HepG2 (cell line): ENCODE measurements around the gene PGS1. TPM values are rescaled to one million over a fixed set of nuclear protein-coding genes. Genes with fewer than 3 reads are reported as not detected.
A peak's percentile ranks its signal among the peaks of the same experiment; 100 is the strongest.
"Not testable (repeated sequence)": the region's sequence is repeated elsewhere in the genome, so short reads cannot be mapped to it uniquely, and the experiment has no call there.

Experiments used
- ATAC-seq: fragments of 200-7000 bp; cut with Tn5 transposase; 3 replicates; pipeline ENCODE4 v1.9.1; 2020; ENCODE audit warnings: mild to moderate bottlenecking, moderate library complexity
- BruUV-seq: library from RNA; stranded (reverse); fragments of 400-500 nt; replicated peaks from 2 replicates; lab custom pipeline; 2021; lab: Mats Ljungman, UMichigan
- CTCF ChIA-PET: fragments of 300-600 bp; formaldehyde crosslinking; extraction: SDS; loops from one replicate; lab custom pipeline; 2021; ENCODE audit warnings: low total read pairs, inconsistent platforms, low intra/inter-chr PET ratio; lab: Yijun Ruan, JAX
- POLR2A ChIA-PET: fragments of 350-600 bp; sonication (Branson Sonifier 250); formaldehyde crosslinking; loops from one replicate; lab custom pipeline; 2020; ENCODE audit warnings: antibody characterized with exemption, inconsistent platforms; lab: Yijun Ruan, JAX
- DNase-seq: peaks from one replicate; pipeline ENCODE4 v3.0.0-alpha.2; 2015; ENCODE audit warnings: low spot score
- FAIRE-seq: peaks from 3 replicates; lab custom pipeline; 2011; peaks lifted over from hg19 to GRCh38; lab: Jason Lieb, UNC
- H2AFZ ChIP-seq: one replicate; pipeline ENCODE4 v1.6.1; 2011; ENCODE audit warnings: low read length, inconsistent platforms
- H3K27ac ChIP-seq: fragments of 300-600 bp; 3 replicates; pipeline ENCODE4 v1.8.0; 2011; ENCODE audit warnings: mixed run types, mild to moderate bottlenecking, mixed read lengths, low read length, inconsistent platforms; ENCODE audit not compliant: insufficient read depth; ENCODE audit errors: extremely low read length
- H3K27me3 ChIP-seq, 2 experiments: fragments of 200-600 bp in 1 of 2; 2 replicates in 1 of 2; 3 replicates in 1 of 2; pipeline versions ENCODE4 v1.6.0 to v1.8.0; 2011; ENCODE audit warnings: low read length in 2 of 2, mild to moderate bottlenecking in 2 of 2, moderate library complexity in 2 of 2, inconsistent platforms in 1 of 2; ENCODE audit not compliant: insufficient read depth in 2 of 2, control insufficient read depth in 1 of 2
- H3K36me3 ChIP-seq, 2 experiments: fragments of 200-600 bp in 1 of 2; replicated peaks in 1 of 2; 2 replicates in 1 of 2; 3 replicates in 1 of 2; pipeline versions ENCODE4 v1.5.1 to v1.8.0; 2011; ENCODE audit warnings: low read length in 2 of 2, inconsistent platforms in 1 of 2; ENCODE audit not compliant: insufficient read depth in 2 of 2, control insufficient read depth in 1 of 2
- H3K4me1 ChIP-seq: 2 replicates; pipeline ENCODE4 v1.5.1; 2012; ENCODE audit warnings: low read length, inconsistent platforms; ENCODE audit not compliant: insufficient read depth
- H3K4me2 ChIP-seq: 2 replicates; pipeline ENCODE4 v1.6.0; 2011; ENCODE audit warnings: low read depth, low read length, inconsistent platforms
- H3K4me3 ChIP-seq, 3 experiments: fragments of 200-600 bp in 1 of 3; sonication (generic), shearing (Covaris generic) in 1 of 3; replicated peaks in 1 of 3; 2 replicates each; pipeline ENCODE4 v1.5.1; 2011 to 2016; ENCODE audit warnings: low read length in 3 of 3, inconsistent platforms in 2 of 3, low read depth in 2 of 3, mild to moderate bottlenecking in 2 of 3, control low read depth in 1 of 3, mixed read lengths in 1 of 3; ENCODE audit not compliant: insufficient read depth in 1 of 3
- H3K79me2 ChIP-seq: one replicate; pipeline ENCODE4 v1.6.1; 2011; ENCODE audit warnings: low read length, inconsistent platforms; ENCODE audit not compliant: insufficient read depth
- H3K9ac ChIP-seq: 2 replicates; pipeline ENCODE4 v1.6.0; 2011; ENCODE audit warnings: mild to moderate bottlenecking, low read depth, low read length, inconsistent platforms; ENCODE audit not compliant: insufficient read depth
- H3K9me3 ChIP-seq: 2 replicates; pipeline ENCODE4 v1.5.1; 2012; ENCODE audit warnings: mild to moderate bottlenecking, low read length
- H4K20me1 ChIP-seq: 2 replicates; pipeline ENCODE4 v1.6.0; 2011; ENCODE audit warnings: inconsistent platforms, mild to moderate bottlenecking, low read length, moderate library complexity; ENCODE audit not compliant: insufficient read depth
- BCL6 ChIP-seq: IDR thresholded peaks from 2 replicates; pipeline ENCODE4 v1.6.1; 2016; ENCODE audit warnings: missing genetic modification reagents, missing compliant biosample characterization
- FOSL2 ChIP-seq: sonication (generic); formaldehyde crosslinking; IDR thresholded peaks from 2 replicates; pipeline ENCODE4 v1.4.0; 2020; ENCODE audit warnings: missing genetic modification reagents
- FOXO1 ChIP-seq: sonication (generic); formaldehyde crosslinking; IDR thresholded peaks from 2 replicates; pipeline ENCODE4 v1.4.0; 2020; ENCODE audit warnings: missing genetic modification reagents
- KDM2A ChIP-seq: sonication (generic); formaldehyde crosslinking; IDR thresholded peaks from 2 replicates; pipeline ENCODE4 v1.4.0; 2020; ENCODE audit warnings: low read depth, missing genetic modification reagents, borderline replicate concordance
- MTA1 ChIP-seq: sonication (generic); formaldehyde crosslinking; IDR thresholded peaks from 2 replicates; pipeline ENCODE4 v1.4.0; 2020; ENCODE audit warnings: missing genetic modification reagents, mild to moderate bottlenecking, borderline replicate concordance
- SOX13 ChIP-seq, 3 experiments: fragments of 450-650 bp in 1 of 3; sonication (generic) in 1 of 3; formaldehyde crosslinking in 1 of 3; IDR thresholded peaks in 2 of 3; conservative IDR thresholded peaks in 1 of 3; 2 replicates each; pipeline versions ENCODE4 v1.5.0 to v1.6.1; 2016 to 2020; ENCODE audit warnings: antibody characterized with exemption in 1 of 3, mild to moderate bottlenecking in 1 of 3, missing compliant biosample characterization in 1 of 3, missing genetic modification reagents in 1 of 3, moderate library complexity in 1 of 3
- SOX6 ChIP-seq, 2 experiments: fragments of 450-650 bp in 1 of 2; sonication (generic) in 1 of 2; formaldehyde crosslinking in 1 of 2; IDR thresholded peaks; 2 replicates each; pipeline versions ENCODE4 v1.4.0 to v1.6.1; 2017 to 2020; ENCODE audit warnings: antibody characterized with exemption in 1 of 2, mild to moderate bottlenecking in 1 of 2, missing genetic modification reagents in 1 of 2
- ZBTB38 ChIP-seq: sonication (generic); formaldehyde crosslinking; IDR thresholded peaks from 2 replicates; pipeline ENCODE4 v1.5.1; 2020; ENCODE audit warnings: mild to moderate bottlenecking, missing genetic modification reagents
- WGBS: methylation state at CpG from one replicate; pipeline ENCODE4 v1.1.6; 2017; ENCODE audit warnings: low lambda C conversion rate; 5-methylcytosine and 5-hydroxymethylcytosine counted together
- in situ Hi-C: cut with HindIII; loops from 2 replicates; pipeline ENCODE4 v1.10.0; 2017; ENCODE audit warnings: low pct_unique_long_range_greater_than_20kb; ENCODE audit not compliant: extremely low pct_ligation_motif_present
- intact Hi-C: fragments of 100-400 bp; cut with micrococcal nuclease; formaldehyde crosslinking; loops from one replicate; pipeline ENCODE4 v1.10.0; 2022; ENCODE audit not compliant: unreplicated experiment
- polyA plus RNA-seq, 8 experiments: library from polyadenylated mRNA; depleted of rRNA in 3 of 8; stranded (reverse) in 7 of 8; unstranded in 1 of 8; fragments of >200 nt; fragmentation: Illumina TruSeq in 4 of 8; extraction: Trizol in 4 of 8; gene quantifications; 2 replicates each; pipeline versions ENCODE4 v1.2.1 to v1.2.3, GENCODE V29; 2011 to 2016; ENCODE audit warnings: low read depth in 4 of 8, missing spikeins in 1 of 8, mixed read lengths in 1 of 8; ENCODE audit not compliant: insufficient read depth in 1 of 8
- total RNA-seq, 5 experiments: library from RNA; depleted of rRNA; stranded (reverse); fragments of >200 nt; fragmentation: Illumina TruSeq; extraction: Trizol; gene quantifications; 2 replicates each; pipeline ENCODE4 v1.2.3, GENCODE V29; 2016; ENCODE audit warnings: low read depth in 1 of 5
- TF ChIP-seq, protein P1 (sequence below): sonication (generic); formaldehyde crosslinking; IDR thresholded peaks from 2 replicates; pipeline ENCODE4 v1.4.0; 2020; ENCODE audit warnings: missing genetic modification reagents, mild to moderate bottlenecking, borderline replicate concordance
- TF ChIP-seq, protein P2 (sequence below): sonication (generic); formaldehyde crosslinking; IDR thresholded peaks from 2 replicates; pipeline ENCODE4 v1.4.0; 2020; ENCODE audit warnings: missing genetic modification reagents

The PGS1 gene
- total and polyA plus RNA-seq, 2 of the 13 experiments (the other 11 are each of a cell fraction or from before 2014, with no cell fraction given), result 25.9 to 31.5 TPM

DNA sequence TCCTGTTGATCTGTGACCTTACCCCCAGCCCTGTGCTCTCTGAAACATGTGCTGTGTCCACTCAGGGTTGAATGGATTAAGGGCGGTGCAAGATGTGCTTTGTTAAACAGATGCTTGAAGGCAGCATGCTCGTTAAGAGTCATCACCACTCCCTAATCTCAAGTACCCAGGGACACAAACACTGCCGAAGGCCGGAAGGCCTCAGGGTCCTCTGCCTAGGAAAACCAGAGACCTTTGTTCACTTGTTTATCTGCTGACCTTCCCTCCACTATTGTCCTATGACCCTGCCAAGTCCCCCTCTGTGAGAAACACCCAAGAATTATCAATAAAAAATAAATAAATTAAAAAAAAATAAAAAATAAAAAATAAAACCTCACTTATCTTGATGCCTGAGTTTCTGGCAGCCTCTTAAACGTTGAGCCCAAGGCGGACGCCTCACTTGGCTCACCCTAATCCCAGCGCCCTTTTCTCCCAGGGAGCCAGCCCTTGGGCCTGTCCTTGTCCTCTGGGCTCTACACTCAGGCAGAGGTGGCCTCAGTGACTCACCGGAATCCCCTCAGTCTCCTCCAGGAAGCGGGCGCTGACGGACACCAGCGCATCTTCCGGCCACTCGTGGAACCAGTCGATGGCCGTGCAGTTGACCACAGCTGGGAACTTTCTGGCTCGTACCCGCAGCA is 87.8 kb downstream of the PGS1 start:
- 59% methylated on average over 17 of the region's 19 CpGs for WGBS
- H3K36me3 ChIP-seq; H3K27me3 ChIP-seq; POLR2A ChIA-PET; H4K20me1 ChIP-seq; H3K79me2 ChIP-seq; BruUV-seq; H2AFZ ChIP-seq; DNase-seq; in situ Hi-C loops; H3K4me3 ChIP-seq; CTCF ChIA-PET; H3K27ac ChIP-seq; intact Hi-C loops; H3K9ac ChIP-seq; FAIRE-seq; H3K9me3 ChIP-seq; TF ChIP-seq SOX6, SOX13 (IDR thresholded peaks at IDR 0.05): not testable (repeated sequence)
- peaks cover 11% of the 10 kb centered on the region for H3K4me1 ChIP-seq
- peak overlapping the region; percentile 10; the same call in 1 of the 2 replicates for H3K4me2 ChIP-seq
- TF ChIP-seq FOSL2 (CRISPR knock-in tag) (peak; percentile 41; the same call in 1 of the 2 replicates), ZBTB38 (peak; percentile 85), MTA1 (CRISPR knock-in tag) (peak; percentile 39; the same call in 1 of the 2 replicates), FOXO1 (CRISPR knock-in tag) (0 out of 2 replicates have a peak, but pooled peaks have one; percentile 18), BCL6 (CRISPR knock-in tag) (peak; percentile 66), SOX6 (CRISPR knock-in tag; IDR thresholded peaks at IDR 0.05) (peak; percentile 44), SOX13 (CRISPR knock-in tag; conservative IDR thresholded peaks at IDR 0.05 in 1 of 2, IDR thresholded peaks at IDR 0.05 in 1 of 2) (peak in 1 of 2 experiments; percentile 51; a peak in 2 of 4 replicates), KDM2A (0 out of 2 replicates have a peak, but pooled peaks have one; percentile 7)
- TF ChIP-seq, protein P1, sequence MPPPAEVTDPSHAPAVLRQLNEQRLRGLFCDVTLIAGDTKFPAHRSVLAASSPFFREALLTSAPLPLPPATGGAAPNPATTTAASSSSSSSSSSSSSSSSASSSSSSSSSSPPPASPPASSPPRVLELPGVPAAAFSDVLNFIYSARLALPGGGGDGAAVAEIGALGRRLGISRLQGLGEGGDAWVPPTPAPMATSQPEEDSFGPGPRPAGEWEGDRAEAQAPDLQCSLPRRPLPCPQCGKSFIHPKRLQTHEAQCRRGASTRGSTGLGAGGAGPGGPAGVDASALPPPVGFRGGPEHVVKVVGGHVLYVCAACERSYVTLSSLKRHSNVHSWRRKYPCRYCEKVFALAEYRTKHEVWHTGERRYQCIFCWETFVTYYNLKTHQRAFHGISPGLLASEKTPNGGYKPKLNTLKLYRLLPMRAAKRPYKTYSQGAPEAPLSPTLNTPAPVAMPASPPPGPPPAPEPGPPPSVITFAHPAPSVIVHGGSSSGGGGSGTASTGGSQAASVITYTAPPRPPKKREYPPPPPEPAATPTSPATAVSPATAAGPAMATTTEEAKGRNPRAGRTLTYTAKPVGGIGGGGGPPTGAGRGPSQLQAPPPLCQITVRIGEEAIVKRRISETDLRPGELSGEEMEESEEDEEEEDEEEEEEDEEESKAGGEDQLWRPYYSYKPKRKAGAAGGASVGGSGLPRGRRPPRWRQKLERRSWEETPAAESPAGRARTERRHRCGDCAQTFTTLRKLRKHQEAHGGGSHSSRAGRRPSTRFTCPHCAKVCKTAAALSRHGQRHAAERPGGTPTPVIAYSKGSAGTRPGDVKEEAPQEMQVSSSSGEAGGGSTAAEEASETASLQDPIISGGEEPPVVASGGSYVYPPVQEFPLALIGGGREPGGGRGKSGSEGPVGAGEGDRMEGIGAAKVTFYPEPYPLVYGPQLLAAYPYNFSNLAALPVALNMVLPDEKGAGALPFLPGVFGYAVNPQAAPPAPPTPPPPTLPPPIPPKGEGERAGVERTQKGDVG (CRISPR knock-in tag), result peak; percentile 30; the same call in 1 of the 2 replicates
- TF ChIP-seq, protein P2, sequence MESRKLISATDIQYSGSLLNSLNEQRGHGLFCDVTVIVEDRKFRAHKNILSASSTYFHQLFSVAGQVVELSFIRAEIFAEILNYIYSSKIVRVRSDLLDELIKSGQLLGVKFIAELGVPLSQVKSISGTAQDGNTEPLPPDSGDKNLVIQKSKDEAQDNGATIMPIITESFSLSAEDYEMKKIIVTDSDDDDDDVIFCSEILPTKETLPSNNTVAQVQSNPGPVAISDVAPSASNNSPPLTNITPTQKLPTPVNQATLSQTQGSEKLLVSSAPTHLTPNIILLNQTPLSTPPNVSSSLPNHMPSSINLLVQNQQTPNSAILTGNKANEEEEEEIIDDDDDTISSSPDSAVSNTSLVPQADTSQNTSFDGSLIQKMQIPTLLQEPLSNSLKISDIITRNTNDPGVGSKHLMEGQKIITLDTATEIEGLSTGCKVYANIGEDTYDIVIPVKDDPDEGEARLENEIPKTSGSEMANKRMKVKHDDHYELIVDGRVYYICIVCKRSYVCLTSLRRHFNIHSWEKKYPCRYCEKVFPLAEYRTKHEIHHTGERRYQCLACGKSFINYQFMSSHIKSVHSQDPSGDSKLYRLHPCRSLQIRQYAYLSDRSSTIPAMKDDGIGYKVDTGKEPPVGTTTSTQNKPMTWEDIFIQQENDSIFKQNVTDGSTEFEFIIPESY (CRISPR knock-in tag), result peak; percentile 65
- ATAC-seq, result peak; percentile 52
